Stimulated activated CD4-positive, alpha-beta T cell treated with anti-CD3 and anti-CD28 coated beads, Interleukin-1b, Interleukin-23, amount 100 ng/mL, for 48 hours (primary cell): Measurements from ENCODE around the gene CAV3.

Experiments used
- DNase-seq: peaks from one replicate; pipeline ENCODE4 v3.0.0-alpha.2; 2020

Gene CAV3

DNA sequence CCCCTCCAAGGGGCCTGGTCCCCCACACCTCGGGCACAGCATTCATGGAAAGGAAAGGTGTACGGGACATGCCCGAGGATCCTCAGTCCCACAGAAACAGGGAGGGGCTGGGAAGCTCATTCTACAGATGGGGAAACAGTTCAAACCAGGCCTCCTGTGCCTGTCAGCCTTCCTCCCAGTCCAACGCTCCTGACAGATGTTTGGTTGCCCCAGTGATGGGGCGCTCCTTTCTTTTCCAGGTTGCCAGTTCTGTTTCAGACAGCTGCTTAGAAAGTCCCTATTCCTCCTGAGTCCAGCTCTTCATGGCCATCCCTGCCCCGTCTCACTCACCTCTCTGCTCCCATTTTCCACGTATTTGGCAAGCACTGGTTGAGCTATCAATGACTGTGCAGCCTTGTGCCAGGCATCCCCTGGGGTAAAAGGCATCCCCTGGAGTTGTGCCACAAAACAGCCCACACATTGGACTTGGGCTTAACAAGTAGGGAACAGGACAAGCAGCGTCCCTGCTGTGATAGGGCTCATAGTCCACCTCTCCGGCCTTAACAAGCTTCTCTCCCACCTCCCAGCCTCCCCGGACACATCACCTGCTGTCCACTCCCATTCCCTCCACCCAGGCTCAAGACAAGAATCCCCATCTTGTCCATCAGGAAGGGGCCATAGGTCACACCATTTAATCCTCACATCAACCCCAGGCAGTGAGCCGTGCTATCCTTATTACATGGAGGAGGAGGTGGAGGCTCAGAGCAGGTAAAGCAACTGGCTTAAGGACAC, 29.2 kb downstream of the CAV3 start:
- DNase-seq: no peak

DNA sequence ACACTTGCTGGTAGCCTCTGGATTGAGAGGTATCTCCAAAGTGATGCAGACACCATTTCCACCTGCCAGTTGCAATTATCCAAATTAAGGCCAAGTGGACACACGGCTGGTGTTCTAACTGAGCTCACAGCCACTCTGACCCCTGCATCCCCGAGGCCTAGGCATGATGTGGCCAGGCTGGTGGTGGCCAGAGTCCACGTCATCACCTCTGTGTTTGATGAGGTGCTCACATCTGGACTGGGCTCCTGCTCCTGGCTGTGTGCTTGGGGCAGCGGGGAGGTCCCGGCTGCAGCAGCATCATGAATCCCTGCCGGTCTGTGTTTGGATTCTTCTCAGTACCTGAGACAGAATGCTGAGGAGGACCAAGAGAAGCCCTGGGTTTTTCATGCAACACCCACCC, 30.9 kb downstream of the CAV3 start:
- no peak for DNase-seq

DNA sequence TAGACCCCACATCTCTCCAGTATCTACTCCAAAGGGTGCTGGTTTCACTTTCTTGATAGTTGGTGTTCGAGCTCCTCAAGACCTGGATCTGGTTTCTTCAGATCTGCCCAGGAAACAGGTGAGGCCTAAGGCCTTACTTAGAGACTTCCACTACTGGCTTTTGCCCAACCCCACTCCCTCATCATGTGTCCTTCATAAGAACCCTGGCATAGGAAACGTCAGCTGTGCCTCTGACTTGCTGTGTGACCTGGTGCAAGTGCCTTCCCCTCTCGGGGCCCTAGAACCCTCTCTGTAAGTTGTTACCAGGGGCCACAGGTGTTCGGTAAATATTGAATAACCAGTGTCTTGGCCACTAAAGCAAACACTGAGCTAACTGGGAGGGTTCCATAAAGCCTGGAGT, 31.9 kb downstream of the CAV3 start:
- DNase-seq: no peak

DNA sequence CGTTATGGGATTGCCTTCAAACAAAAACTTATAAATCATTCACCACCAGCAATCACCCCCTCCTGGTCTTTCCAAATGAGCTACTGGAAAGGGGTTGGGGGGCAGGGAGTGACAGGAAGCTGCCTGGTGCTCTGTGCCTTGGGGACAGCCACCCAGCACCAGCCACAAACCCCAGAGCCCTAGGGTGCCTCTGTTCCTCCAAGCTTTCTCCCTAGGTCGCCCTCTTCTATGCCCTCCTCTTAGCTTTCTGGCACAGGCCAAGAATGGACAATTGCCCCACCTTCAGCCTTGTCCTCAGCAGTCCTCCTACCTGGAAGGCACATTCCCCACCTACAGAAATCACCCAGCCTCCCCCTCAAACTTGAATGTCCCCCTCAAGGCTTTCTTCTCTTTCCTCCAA, 32.5 kb downstream of the CAV3 start:
- DNase-seq: no peak

DNA sequence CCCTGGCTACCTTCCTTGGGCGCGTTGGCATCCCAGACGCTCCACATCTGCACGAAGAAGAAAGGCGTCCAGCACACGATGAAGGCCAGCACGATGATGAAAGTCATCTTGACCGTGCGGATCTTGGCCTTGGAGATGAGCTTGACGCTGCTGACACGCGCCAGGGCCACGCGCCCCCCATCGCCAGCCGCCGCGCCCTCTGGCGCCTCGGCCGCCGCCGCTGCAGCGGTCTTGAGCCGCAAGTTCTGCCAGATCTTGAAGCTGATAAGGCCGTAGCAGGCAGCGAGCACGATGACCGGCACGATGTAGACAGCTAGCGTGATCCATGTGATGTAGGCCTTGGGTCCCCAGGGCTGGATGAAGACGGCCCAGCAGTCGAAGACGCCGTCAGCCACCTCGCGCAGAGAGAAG, 33.7 kb downstream of the CAV3 start:
- DNase-seq: no peak

DNA sequence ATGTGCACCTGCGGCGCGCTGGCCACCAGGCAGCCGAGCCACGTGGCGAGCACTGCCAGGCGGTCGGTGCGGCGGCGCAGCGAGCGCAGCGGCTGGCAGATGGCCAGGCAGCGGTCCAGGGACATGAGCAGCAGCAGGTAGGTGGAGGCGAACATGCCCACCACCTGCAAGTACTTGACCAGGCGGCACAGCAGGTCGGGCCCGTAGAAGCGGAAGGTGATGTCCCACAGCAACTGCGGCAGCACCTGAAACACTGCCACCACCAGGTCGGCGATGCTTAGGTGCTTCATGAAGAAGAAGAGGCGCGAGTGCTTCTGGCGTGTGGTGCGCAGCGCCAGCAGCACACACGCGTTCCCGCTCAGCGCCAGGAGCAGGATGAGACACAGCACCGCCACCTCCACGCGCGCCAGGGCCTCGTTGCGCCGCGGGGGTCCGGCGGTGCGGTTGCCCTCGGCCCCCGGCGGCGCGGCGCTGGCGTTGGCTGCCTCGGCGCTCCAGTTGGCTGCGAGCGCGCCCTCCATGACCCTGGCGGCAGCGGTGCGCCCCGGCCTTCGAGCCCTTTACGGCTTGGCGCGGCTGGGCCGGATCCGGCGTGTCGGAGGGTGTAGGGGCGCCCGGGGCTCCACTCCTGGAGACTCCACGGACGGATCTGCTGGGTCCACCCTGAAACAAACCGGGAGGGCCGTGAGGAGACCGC, 34.2 kb downstream of the CAV3 start:
- DNase-seq: peak; percentile 38

DNA sequence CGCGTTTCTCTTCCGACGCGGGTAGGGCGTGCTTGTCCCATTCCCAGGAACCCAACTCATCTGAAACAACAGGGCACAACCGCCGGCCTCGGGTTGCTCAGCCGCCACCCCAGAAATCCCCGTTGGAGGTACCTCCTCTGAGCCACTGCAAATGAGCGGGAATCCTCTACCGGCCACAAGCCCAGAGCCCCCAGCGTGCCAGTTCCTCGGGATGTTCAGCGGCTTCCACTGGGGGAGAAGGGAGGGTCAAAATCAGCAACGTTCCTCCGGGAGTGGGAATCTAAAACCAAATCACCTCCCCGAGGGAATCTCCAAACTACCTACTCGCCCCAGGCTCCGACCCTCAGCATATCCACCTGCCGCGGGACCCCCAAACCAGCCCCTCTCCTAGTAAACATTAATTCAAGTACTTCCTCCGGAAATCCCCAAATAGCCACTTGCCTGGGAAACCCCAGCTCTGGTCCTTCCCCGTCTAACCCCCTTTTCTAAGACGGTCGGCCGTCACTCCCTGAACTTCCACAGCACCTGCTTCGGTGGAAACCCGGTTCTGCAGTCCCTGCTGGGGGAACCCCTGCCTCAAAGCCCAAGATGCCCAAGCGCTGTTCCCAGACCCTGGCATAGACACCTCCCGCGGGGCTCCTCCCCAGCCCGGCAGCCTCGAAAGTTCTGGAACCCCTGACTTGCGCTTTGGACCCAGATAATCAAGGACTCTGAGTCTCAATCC, 34.9 kb downstream of the CAV3 start:
- DNase-seq: no peak

DNA sequence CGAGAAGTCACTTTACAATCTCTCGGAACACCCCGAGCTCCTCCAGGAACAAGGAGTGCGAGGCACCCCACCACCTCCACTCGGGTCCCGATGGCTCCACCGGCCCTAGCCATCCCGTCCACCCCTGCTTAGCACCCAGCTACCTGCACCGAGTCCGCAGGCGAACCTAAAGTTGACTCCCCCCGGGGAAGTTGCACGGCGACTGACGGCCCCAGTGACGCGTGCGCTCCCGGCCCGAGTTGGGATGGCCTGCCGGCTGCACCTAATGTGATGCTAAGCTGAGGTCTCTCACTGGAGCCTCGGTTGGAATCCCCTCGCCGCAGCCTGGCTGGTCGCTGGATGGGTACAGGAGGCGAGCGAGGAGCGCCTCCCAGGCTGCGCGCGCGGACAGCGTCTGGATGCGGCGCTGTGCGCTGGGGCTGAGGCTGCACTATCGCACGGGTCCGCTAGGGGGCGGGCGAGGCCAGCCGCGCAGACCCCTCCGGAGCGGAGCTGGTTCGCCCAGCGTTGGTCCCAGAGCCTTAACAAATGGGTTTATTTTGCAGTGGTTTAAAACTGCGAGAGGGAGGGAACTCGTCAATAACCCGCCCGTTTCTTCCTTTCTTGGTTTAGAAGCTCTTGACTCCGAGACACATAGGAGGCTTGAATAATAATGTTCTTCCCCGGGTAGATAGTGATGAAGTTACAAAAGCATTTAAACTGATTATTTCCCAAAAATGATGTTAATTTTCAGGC, 35.7 kb downstream of the CAV3 start, which contains the start of gene OXTR:
Gene OXTR, minus strand, starts transcription at position 526 of the 735 bp plus-strand sequence. CDS start 1,426 bp downstream, outside the sequence.
- DNase-seq: peak; percentile 66

DNA sequence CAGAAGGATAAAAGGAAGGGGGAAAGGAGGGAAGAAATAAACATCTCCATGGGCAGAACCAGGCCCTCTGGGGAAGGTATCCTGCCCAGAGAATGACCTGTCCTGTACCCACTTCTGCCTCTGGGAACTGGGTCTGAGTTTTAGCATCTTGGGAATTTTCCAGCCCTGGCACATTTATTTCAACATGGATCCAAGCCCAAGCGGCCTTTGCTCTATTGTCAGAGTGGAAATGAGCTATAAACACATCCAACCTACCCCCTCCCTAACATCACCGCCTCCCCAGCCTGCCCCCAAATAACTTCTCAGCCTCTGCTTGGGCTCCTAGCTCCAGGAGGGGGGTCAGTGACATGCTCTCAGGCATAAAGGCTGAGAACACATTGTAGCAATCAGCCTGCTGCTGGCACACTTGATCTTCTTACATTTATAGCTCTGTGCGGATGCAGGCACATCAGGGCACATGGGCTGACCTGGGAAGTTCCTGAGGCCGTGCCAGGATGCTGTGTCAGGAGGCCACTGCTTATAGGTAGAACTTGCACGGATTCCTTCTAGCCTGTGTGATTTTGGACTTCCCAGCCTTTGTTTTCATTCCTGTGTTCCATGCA, 40.4 kb downstream of the CAV3 start:
- no peak for DNase-seq

DNA sequence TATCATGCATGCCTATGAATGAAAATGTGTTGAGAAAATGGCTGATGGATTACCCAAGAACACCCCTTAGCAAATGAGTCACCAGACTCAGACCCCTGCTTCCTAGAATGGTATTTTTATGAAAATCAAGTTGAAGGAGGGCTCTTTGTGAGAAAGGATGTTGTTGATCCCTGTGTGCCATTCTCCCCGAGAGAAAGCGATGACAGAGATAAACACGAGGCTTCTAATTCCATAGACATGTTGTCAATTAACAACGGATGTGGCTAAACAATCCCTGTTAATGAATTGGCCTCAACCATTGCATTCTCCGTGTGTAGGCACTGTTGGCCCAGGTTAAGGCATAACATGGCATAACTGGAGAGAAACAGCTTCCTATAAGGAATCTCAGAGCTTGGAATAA, 41.6 kb downstream of the CAV3 start:
- no peak for DNase-seq

DNA sequence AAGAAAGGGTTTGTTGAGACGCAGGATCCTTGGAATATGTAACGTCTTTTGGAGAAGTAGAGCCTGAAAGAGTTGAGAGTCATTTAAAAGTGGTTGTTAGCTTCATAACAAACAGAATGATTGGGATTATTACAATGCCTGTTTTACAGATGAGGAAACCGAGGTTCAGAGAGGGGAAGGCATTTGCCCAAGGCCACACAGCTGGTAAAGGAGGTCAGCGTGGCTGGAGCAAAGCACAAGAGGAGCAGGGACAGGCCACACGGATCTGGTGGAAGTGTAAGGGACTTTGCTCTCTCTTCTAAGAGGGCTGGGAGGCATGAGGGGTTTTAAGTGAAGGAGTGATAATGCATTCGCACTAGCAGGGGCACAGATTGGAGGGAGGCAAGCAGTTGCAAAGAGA, 42.0 kb downstream of the CAV3 start:
- DNase-seq: no peak

DNA sequence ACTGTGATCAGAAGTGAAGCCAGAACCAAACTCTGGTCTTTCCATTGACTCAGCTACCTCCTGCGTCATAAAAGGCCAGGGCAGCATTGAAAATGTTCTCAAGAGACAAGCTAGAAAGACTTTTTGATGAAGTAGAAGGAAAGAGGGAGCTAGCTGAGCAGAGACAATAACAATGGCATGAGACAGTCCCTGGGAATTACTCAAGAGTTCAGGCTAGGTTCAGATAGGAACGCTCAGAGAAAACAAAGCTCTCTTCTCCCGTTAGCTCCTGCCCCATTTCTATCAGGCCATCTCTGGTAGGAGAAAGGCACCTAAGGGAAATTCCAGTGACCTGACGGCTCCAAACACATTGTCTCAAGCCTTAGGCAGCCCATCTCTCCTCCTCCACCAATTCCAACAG, 42.8 kb downstream of the CAV3 start:
- no peak for DNase-seq

DNA sequence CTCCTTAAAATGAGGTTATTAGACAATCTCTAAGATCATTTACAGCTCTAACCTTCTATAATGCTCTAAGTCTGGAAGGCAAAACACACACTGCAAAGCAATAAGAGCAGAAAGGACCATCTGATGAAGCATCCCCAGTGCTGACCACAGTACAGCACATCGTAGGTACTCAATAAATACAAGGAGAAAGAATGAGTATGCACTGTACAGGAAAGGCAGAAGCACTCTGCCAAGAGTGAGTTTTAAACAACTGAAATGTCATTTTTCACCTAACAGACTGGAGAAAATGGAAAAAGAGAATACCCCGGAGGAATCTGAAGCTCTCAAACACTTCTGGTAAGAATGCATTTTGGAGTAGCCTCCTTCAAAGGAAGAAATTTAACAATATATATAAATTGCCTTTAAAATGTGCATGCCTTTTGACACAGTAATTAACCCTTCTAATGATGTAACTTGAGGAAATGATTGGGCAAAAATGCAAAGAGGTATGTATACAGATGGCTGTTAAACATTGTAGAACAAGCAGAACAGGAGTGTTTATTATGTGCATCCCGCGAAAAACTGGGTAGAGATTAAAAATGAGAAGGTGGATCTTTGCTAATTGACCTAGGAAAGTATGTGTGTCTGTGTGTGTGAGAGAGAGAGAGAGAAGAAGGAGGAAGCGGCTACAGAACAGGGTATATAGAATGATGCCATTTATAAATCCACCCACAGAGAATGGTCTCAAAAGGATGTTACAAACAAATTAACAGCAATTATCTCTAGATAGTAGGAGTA, 43.8 kb downstream of the CAV3 start:
- DNase-seq: no peak

DNA sequence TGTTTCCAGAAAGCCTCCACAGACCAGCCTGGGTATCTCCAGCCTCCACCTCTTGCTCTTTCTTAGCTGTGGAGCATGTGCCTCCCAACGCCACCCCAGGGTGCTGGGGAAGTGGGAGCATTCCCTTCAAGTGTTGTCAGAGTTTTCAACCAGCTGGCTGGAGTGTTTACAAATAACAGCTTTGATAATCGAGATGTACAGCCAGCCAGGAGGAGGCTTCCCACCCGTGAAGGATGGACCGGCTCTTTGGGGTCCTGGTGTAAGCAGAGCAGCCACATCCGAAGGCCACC, 44.3 kb downstream of the CAV3 start:
- DNase-seq: no peak

DNA sequence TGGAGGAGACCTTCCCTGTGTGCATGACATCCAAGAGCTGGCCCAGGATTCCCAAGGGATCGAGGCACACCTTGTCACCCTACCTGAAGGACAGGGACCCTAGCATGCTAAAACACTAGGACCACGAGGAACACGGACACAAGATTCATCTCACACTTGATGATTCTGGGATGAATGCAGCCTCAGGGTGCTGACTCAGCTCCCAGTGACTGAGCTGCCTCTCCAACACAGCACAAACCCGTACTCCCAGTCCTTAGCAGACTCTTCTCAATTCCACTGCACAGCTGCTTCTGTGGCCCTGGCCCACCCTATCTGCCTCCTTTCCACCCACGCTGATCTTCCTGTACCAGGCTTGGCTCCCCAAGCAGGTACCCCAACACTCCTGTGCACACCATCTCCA, 44.9 kb downstream of the CAV3 start:
- DNase-seq: no peak

DNA sequence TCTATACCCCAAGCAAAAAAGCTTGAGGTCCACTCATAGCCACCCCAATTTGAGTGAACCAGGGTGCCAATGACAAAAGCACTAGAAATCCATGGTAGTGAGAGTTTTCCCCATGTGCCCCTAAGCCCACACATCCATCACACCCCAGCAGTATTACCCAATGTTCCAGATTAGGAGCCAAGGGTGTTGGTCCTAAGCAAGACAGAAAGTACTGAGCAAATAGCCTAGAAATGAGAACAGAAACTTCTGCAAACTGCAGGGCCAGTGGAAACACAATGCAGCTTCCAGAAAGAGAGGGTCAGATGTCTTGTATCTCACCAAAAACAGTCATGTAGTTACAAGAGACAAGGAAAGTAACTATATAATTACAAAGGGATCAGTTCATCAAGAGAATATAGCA, 46.7 kb downstream of the CAV3 start:
- DNase-seq: no peak

DNA sequence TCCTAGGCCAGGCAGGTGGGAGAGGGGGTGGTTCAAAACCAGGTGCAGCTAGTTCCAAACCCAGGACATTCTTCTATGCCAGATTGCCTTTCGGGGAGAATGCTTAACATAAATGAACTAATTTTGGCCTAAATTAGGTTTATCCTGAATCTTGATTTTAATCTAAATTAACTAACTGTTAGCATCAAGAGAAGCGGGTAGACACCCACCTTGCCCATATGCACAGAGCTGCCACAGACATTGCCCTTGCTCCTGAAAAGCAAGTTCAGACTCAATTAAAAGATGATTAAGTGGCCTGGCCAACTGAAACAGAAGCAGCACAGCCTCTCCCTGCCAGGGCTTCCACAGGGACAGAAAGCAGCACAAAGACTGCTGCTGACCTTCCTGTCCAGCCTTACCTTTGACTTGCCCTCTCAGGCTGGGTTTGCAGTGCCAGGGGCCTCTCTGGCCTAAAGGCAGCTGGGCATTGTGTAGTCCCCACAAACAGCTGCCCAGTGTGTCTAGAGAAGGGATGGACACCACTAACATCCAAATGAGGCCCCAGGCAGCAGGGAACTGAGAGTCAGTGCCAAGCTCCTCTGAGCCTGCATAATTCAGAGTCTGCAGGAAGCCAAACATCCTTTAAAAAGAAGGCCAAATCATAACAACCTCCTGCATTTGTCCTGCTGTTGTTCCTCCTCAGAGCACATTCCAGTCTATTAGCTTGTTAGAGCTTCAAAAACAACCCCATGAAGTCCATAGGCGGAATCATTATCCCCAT, 51.3 kb downstream of the CAV3 start:
- no peak for DNase-seq

DNA sequence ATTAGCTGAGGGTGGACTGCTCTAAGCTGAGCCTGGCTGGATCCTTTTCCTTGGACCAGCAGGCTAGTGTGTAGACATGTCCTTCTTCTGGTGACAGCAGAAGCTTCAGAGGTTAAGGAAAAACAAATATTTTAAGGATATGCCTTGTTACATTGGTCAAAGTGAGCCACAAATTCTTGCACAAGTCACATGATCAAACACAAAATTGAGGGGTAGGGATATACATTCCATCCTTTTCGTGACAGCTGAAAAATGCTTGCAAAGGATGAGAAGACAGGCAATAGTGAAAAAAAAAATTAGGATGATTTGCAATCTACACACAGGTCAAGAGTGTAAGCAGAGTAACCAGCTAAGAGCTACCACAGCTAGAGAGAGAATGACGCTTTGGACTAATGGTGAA, 56.9 kb downstream of the CAV3 start:
- no peak for DNase-seq

DNA sequence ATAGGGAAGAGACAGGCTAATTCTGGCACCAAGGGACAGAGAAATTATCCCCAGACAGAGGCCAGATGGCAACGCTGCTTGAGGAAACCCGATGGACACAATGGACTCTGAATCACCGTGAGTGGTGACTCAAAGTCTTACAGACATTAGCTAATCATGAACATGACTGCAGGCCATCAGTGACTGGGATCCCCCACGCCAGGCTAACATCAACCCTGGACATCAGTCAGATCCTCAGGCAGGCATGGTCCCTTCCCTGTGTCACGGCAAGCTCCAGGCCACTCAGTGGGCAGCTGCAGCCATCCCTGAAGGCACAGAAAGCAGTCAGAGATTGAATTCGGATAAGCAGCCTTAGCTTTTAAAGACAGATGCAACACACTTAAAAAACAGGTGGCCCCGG, 59.6 kb downstream of the CAV3 start:
- DNase-seq: no peak

DNA sequence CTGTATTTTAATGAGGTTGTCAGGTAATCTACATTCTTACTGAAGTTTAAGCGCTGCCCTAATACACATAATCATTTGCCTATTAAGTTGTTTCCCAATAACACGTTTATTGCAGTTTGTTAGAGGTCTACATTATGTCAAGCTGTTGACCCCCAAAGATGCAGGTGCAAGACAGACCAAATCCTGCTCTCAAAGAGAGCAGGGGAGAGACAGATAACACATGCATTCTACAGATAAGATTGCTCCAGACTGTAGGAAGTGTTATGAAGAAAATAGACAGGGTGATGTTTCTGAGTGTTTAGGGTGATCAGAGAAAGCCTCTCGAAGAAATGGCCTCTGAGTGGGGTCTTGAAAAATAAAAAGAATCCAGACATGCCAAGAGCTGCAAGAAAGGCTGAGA, 60.6 kb downstream of the CAV3 start:
- no peak for DNase-seq
